HepG2 (cell line): ENCODE results near the gene KISS1. TPM values are rescaled to one million over a fixed set of nuclear protein-coding genes. Genes with fewer than 3 reads are reported as not detected.
A peak's percentile ranks its signal among the peaks of the same experiment; 100 is the strongest.

Source experiments
- ATAC-seq: fragments of 200-7000 bp; cut with Tn5 transposase; 3 replicates; pipeline ENCODE4 v1.9.1; 2020; ENCODE audit warnings: mild to moderate bottlenecking, moderate library complexity
- BruUV-seq: library from RNA; stranded (reverse); fragments of 400-500 nt; replicated peaks from 2 replicates; lab custom pipeline; 2021; lab: Mats Ljungman, UMichigan
- CTCF ChIA-PET: fragments of 300-600 bp; formaldehyde crosslinking; extraction: SDS; loops from one replicate; lab custom pipeline; 2021; ENCODE audit warnings: low total read pairs, inconsistent platforms, low intra/inter-chr PET ratio; lab: Yijun Ruan, JAX
- POLR2A ChIA-PET: fragments of 350-600 bp; sonication (Branson Sonifier 250); formaldehyde crosslinking; loops from one replicate; lab custom pipeline; 2020; ENCODE audit warnings: antibody characterized with exemption, inconsistent platforms; lab: Yijun Ruan, JAX
- DNase-seq: peaks from one replicate; pipeline ENCODE4 v3.0.0-alpha.2; 2015; ENCODE audit warnings: low spot score
- FAIRE-seq: peaks from 3 replicates; lab custom pipeline; 2011; peaks lifted over from hg19 to GRCh38; lab: Jason Lieb, UNC
- H2AFZ ChIP-seq: one replicate; pipeline ENCODE4 v1.6.1; 2011; ENCODE audit warnings: low read length, inconsistent platforms
- H3K27ac ChIP-seq: fragments of 300-600 bp; 3 replicates; pipeline ENCODE4 v1.8.0; 2011; ENCODE audit warnings: mixed run types, mild to moderate bottlenecking, mixed read lengths, low read length, inconsistent platforms; ENCODE audit not compliant: insufficient read depth; ENCODE audit errors: extremely low read length
- H3K27me3 ChIP-seq, 2 experiments: fragments of 200-600 bp in 1 of 2; 2 replicates in 1 of 2; 3 replicates in 1 of 2; pipeline versions ENCODE4 v1.6.0 to v1.8.0; 2011; ENCODE audit warnings: low read length in 2 of 2, mild to moderate bottlenecking in 2 of 2, moderate library complexity in 2 of 2, inconsistent platforms in 1 of 2; ENCODE audit not compliant: insufficient read depth in 2 of 2, control insufficient read depth in 1 of 2
- H3K36me3 ChIP-seq, 2 experiments: fragments of 200-600 bp in 1 of 2; replicated peaks in 1 of 2; 2 replicates in 1 of 2; 3 replicates in 1 of 2; pipeline versions ENCODE4 v1.5.1 to v1.8.0; 2011; ENCODE audit warnings: low read length in 2 of 2, inconsistent platforms in 1 of 2; ENCODE audit not compliant: insufficient read depth in 2 of 2, control insufficient read depth in 1 of 2
- H3K4me1 ChIP-seq: 2 replicates; pipeline ENCODE4 v1.5.1; 2012; ENCODE audit warnings: low read length, inconsistent platforms; ENCODE audit not compliant: insufficient read depth
- H3K4me2 ChIP-seq: 2 replicates; pipeline ENCODE4 v1.6.0; 2011; ENCODE audit warnings: low read depth, low read length, inconsistent platforms
- H3K4me3 ChIP-seq, 3 experiments: fragments of 200-600 bp in 1 of 3; sonication (generic), shearing (Covaris generic) in 1 of 3; replicated peaks in 1 of 3; 2 replicates each; pipeline ENCODE4 v1.5.1; 2011 to 2016; ENCODE audit warnings: low read length in 3 of 3, inconsistent platforms in 2 of 3, low read depth in 2 of 3, mild to moderate bottlenecking in 2 of 3, control low read depth in 1 of 3, mixed read lengths in 1 of 3; ENCODE audit not compliant: insufficient read depth in 1 of 3
- H3K79me2 ChIP-seq: one replicate; pipeline ENCODE4 v1.6.1; 2011; ENCODE audit warnings: low read length, inconsistent platforms; ENCODE audit not compliant: insufficient read depth
- H3K9ac ChIP-seq: 2 replicates; pipeline ENCODE4 v1.6.0; 2011; ENCODE audit warnings: mild to moderate bottlenecking, low read depth, low read length, inconsistent platforms; ENCODE audit not compliant: insufficient read depth
- H3K9me3 ChIP-seq: 2 replicates; pipeline ENCODE4 v1.5.1; 2012; ENCODE audit warnings: mild to moderate bottlenecking, low read length
- H4K20me1 ChIP-seq: 2 replicates; pipeline ENCODE4 v1.6.0; 2011; ENCODE audit warnings: inconsistent platforms, mild to moderate bottlenecking, low read length, moderate library complexity; ENCODE audit not compliant: insufficient read depth
- AKAP8 ChIP-seq: sonication (generic); formaldehyde crosslinking; IDR thresholded peaks from 2 replicates; pipeline ENCODE4 v1.5.1; 2020; ENCODE audit warnings: mild to moderate bottlenecking, missing genetic modification reagents
- ATF7-NPFF ChIP-seq: sonication (generic); formaldehyde crosslinking; IDR thresholded peaks from 2 replicates; pipeline ENCODE4 v1.8.1; 2023; ENCODE audit warnings: mild to moderate bottlenecking, low read depth, missing genetic modification reagents, moderate library complexity
- ATRX ChIP-seq: sonication (generic); formaldehyde crosslinking; IDR thresholded peaks from 2 replicates; pipeline ENCODE4 v1.4.0; 2020; ENCODE audit warnings: missing genetic modification reagents, borderline replicate concordance
- CENPBD1 ChIP-seq: sonication (generic); formaldehyde crosslinking; IDR thresholded peaks from 2 replicates; pipeline ENCODE4 v1.8.0; 2022; ENCODE audit warnings: missing genetic modification reagents, low read depth, mild to moderate bottlenecking, borderline replicate concordance
- FOXA3 ChIP-seq: IDR thresholded peaks from 2 replicates; pipeline ENCODE4 v1.6.1; 2016; ENCODE audit warnings: missing genetic modification reagents, missing compliant biosample characterization
- FUBP1 ChIP-seq: sonication (generic); formaldehyde crosslinking; IDR thresholded peaks from 2 replicates; pipeline ENCODE4 v1.5.1; 2020; ENCODE audit warnings: missing genetic modification reagents, mild to moderate bottlenecking, borderline replicate concordance
- KLF13 ChIP-seq: sonication (generic); formaldehyde crosslinking; IDR thresholded peaks from 2 replicates; pipeline ENCODE4 v1.4.0; 2020; ENCODE audit warnings: mild to moderate bottlenecking, missing genetic modification reagents
- RFX5 ChIP-seq: IDR thresholded peaks from 2 replicates; pipeline ENCODE4 v1.6.1; 2011; ENCODE audit warnings: low read depth, low read length, improper control_type of control experiment
- RFXANK ChIP-seq: IDR thresholded peaks from 2 replicates; pipeline ENCODE4 v1.6.1; 2016
- SIN3B ChIP-seq: fragments of 150-350 bp; IDR thresholded peaks from 2 replicates; pipeline ENCODE4 v1.6.1; 2014; ENCODE audit warnings: low read length
- SP5 ChIP-seq: IDR thresholded peaks from 2 replicates; pipeline ENCODE4 v1.6.1; 2016; ENCODE audit warnings: low read depth, borderline replicate concordance
- ZNF264 ChIP-seq: sonication (generic); formaldehyde crosslinking; IDR thresholded peaks from 2 replicates; pipeline ENCODE4 v1.4.0; 2020; ENCODE audit warnings: missing genetic modification reagents
- ZNF484 ChIP-seq: sonication (generic); formaldehyde crosslinking; IDR thresholded peaks from 2 replicates; pipeline ENCODE4 v1.5.1; 2020; ENCODE audit warnings: mild to moderate bottlenecking, low read depth, missing genetic modification reagents, borderline replicate concordance
- ZNF550 ChIP-seq: sonication (generic); formaldehyde crosslinking; IDR thresholded peaks from 2 replicates; pipeline ENCODE4 v1.4.0; 2020; ENCODE audit warnings: mild to moderate bottlenecking, missing genetic modification reagents, borderline replicate concordance
- ZNF615 ChIP-seq: sonication (generic); formaldehyde crosslinking; IDR thresholded peaks from 2 replicates; pipeline ENCODE4 v1.5.0; 2020; ENCODE audit warnings: mild to moderate bottlenecking, missing genetic modification reagents, borderline replicate concordance
- ZNF619 ChIP-seq: sonication (generic); formaldehyde crosslinking; IDR thresholded peaks from 2 replicates; pipeline ENCODE4 v1.4.0; 2020; ENCODE audit warnings: mild to moderate bottlenecking, missing genetic modification reagents
- ZNF691 ChIP-seq: sonication (generic); formaldehyde crosslinking; IDR thresholded peaks from 2 replicates; pipeline ENCODE4 v1.4.0; 2020; ENCODE audit warnings: missing genetic modification reagents, low read depth, mild to moderate bottlenecking, borderline replicate concordance
- WGBS: methylation state at CpG from one replicate; pipeline ENCODE4 v1.1.6; 2017; ENCODE audit warnings: low lambda C conversion rate; 5-methylcytosine and 5-hydroxymethylcytosine counted together
- in situ Hi-C: cut with HindIII; loops from 2 replicates; pipeline ENCODE4 v1.10.0; 2017; ENCODE audit warnings: low pct_unique_long_range_greater_than_20kb; ENCODE audit not compliant: extremely low pct_ligation_motif_present
- intact Hi-C: fragments of 100-400 bp; cut with micrococcal nuclease; formaldehyde crosslinking; loops from one replicate; pipeline ENCODE4 v1.10.0; 2022; ENCODE audit not compliant: unreplicated experiment
- polyA plus RNA-seq, 8 experiments: library from polyadenylated mRNA; depleted of rRNA in 3 of 8; stranded (reverse) in 7 of 8; unstranded in 1 of 8; fragments of >200 nt; fragmentation: Illumina TruSeq in 4 of 8; extraction: Trizol in 4 of 8; gene quantifications; 2 replicates each; pipeline versions ENCODE4 v1.2.1 to v1.2.3, GENCODE V29; 2011 to 2016; ENCODE audit warnings: low read depth in 4 of 8, missing spikeins in 1 of 8, mixed read lengths in 1 of 8; ENCODE audit not compliant: insufficient read depth in 1 of 8
- total RNA-seq, 5 experiments: library from RNA; depleted of rRNA; stranded (reverse); fragments of >200 nt; fragmentation: Illumina TruSeq; extraction: Trizol; gene quantifications; 2 replicates each; pipeline ENCODE4 v1.2.3, GENCODE V29; 2016; ENCODE audit warnings: low read depth in 1 of 5

The KISS1 gene
- total and polyA plus RNA-seq, 2 of the 13 experiments (the other 11 are each of a cell fraction or from before 2014, with no cell fraction given): 0.24 to 0.80 TPM

- peaks cover 13% of the 10 kb centered on the region for H3K4me1 ChIP-seq
- FAIRE-seq (no peak), DNase-seq (no peak)
- POLR2A ChIA-PET: interaction anchor here (1.0 kb wide), 1 partner anchor 9 kb away, joined by 3 read pairs; the partner anchor contains the start of gene GOLT1A
- H3K4me2 ChIP-seq: no peak overlapping the region
- CTCF ChIA-PET: interaction anchor here (4.2 kb wide), 1 partner anchor 43 kb away, joined by 48 read pairs; no protein-coding TSS in a partner anchor
- no peak overlapping the region for H3K9ac ChIP-seq
- H2AFZ ChIP-seq: no peak overlapping the region
- no peaks in the 10 kb centered on the region; a peak in 2 of 5 replicates for H3K36me3 ChIP-seq
- intact Hi-C loops: no loop called here
- TF ChIP-seq RFX5 (peak; percentile 94), SIN3B (no peak), RFXANK (CRISPR knock-in tag) (peak; percentile 88; the same call in 1 of the 2 replicates)
- TF ChIP-seq, all 625 proteins: peak for 2
- Histone ChIP-seq H3K9me3 (no peaks in the 10 kb centered on the region), H3K27ac (no peak overlapping the region), H3K79me2 (peaks cover 4% of the 10 kb centered on the region), H3K27me3 (no peaks in the 10 kb centered on the region), H3K4me3 (no peak overlapping the region), H4K20me1 (peaks cover 9% of the 10 kb centered on the region)
- in situ Hi-C loops: loop anchor here (10.0 kb wide), 1 partner anchor 341 kb away; the partner anchor contains the start of gene SNRPE
- no TSS peak for BruUV-seq
- ATAC-seq: no peak
Observed at GRCh38 chr1:204205486-204205885, 9.2 kb upstream of the KISS1 start.

GRCh38 chr1:204204944-204205343, 8.7 kb upstream of the KISS1 start:
- Histone ChIP-seq H3K9ac (no peak overlapping the region), H3K36me3 (no peaks in the 10 kb centered on the region; a peak in 2 of 5 replicates), H3K4me3 (no peak overlapping the region), H3K4me2 (no peak overlapping the region), H4K20me1 (peaks cover 9% of the 10 kb centered on the region), H3K27me3 (no peaks in the 10 kb centered on the region), H3K27ac (no peak overlapping the region), H3K79me2 (peaks cover 4% of the 10 kb centered on the region), H3K9me3 (no peaks in the 10 kb centered on the region), H3K4me1 (peaks cover 9% of the 10 kb centered on the region), H2AFZ (no peak overlapping the region)
- intact Hi-C loops: no loop called here
- FAIRE-seq: no peak
- POLR2A ChIA-PET: interaction anchor here (1.0 kb wide), 1 partner anchor 9 kb away, joined by 3 read pairs; the partner anchor contains the start of gene GOLT1A
- BruUV-seq: TSS peak; percentile 18
- ATAC-seq: no peak
- CTCF ChIA-PET: interaction anchor here (4.2 kb wide), 1 partner anchor 42 kb away, joined by 48 read pairs; no protein-coding TSS in a partner anchor
- no peak for DNase-seq
- 95% methylated on average over 2 of the region's 2 CpGs for WGBS
- in situ Hi-C loops: loop anchor here (10.0 kb wide), 1 partner anchor 340 kb away; the partner anchor contains the start of gene SNRPE
- TF ChIP-seq AKAP8 (CRISPR knock-in tag) (no peak), ZNF619 (CRISPR knock-in tag) (no peak), ZNF550 (CRISPR knock-in tag) (no peak), ATRX (CRISPR knock-in tag) (no peak), FUBP1 (CRISPR knock-in tag) (no peak), KLF13 (no peak), ZNF691 (CRISPR knock-in tag) (no peak), ZNF484 (no peak), SP5 (CRISPR knock-in tag) (no peak), CENPBD1 (CRISPR knock-in tag) (no peak), ZNF264 (CRISPR knock-in tag) (no peak), ATF7-NPFF (CRISPR knock-in tag) (no peak), FOXA3 (CRISPR knock-in tag) (no peak), ZNF615 (no peak)
